SU-DHL-6 (cell line): ENCODE measurements around the gene SYT2.
"Not testable (repeated sequence)": the region's sequence is repeated elsewhere in the genome, so short reads cannot be mapped to it uniquely, and the experiment has no call there.

Experiments used
- H2AFZ ChIP-seq: fragments of 200-600 bp; sonication (generic); 2 replicates; pipeline ENCODE4 v1.6.1; 2014; ENCODE audit warnings: low read depth, mild to moderate bottlenecking, moderate library complexity, mixed read lengths, antibody characterized with exemption, low read length; ENCODE audit not compliant: severe bottlenecking
- H3F3A ChIP-seq: fragments of 200-600 bp; shearing (Covaris generic); 2 replicates; pipeline ENCODE4 v1.6.0; 2016; ENCODE audit warnings: antibody characterized with exemption, mild to moderate bottlenecking; ENCODE audit not compliant: insufficient read depth
- H3K27ac ChIP-seq: fragments of 200-600 bp; sonication (generic); 2 replicates; pipeline ENCODE4 v1.5.1; 2016; ENCODE audit warnings: low read depth, mild to moderate bottlenecking, low read length, moderate library complexity, mixed read lengths
- H3K27me3 ChIP-seq: fragments of 200-600 bp; sonication (generic), shearing (Covaris generic); 2 replicates; pipeline ENCODE4 v1.6.0; 2014; ENCODE audit warnings: mild to moderate bottlenecking, low read length
- H3K36me3 ChIP-seq: fragments of 200-600 bp; sonication (generic); 2 replicates; pipeline ENCODE4 v1.6.1; 2014; ENCODE audit warnings: mild to moderate bottlenecking, low read length, mixed read lengths
- H3K4me2 ChIP-seq: fragments of 300-600, 200-600 bp; shearing (Covaris generic), sonication (generic); 2 replicates; pipeline ENCODE4 v1.6.0; 2014; ENCODE audit warnings: low read length, low read depth, mild to moderate bottlenecking; ENCODE audit not compliant: poor library complexity, severe bottlenecking
- H3K4me3 ChIP-seq: fragments of 200-600 bp; sonication (generic); 2 replicates; pipeline ENCODE4 v1.5.1; 2014; ENCODE audit warnings: antibody characterized with exemption, low read length, mild to moderate bottlenecking, mixed read lengths; ENCODE audit not compliant: insufficient read depth, poor library complexity, severe bottlenecking
- H3K79me2 ChIP-seq: fragments of 200-600 bp; sonication (generic); 2 replicates; pipeline ENCODE4 v1.6.1; 2014; ENCODE audit warnings: mild to moderate bottlenecking, low read length, moderate library complexity; ENCODE audit not compliant: insufficient read depth
- H3K9ac ChIP-seq: fragments of 200-600 bp; sonication (generic); 2 replicates; pipeline ENCODE4 v1.7.0; 2014; ENCODE audit warnings: mild to moderate bottlenecking, low read length
- H3K9me2 ChIP-seq: fragments of 200-600 bp; sonication (generic); replicated peaks from 2 replicates; pipeline ENCODE4 v1.6.1; 2014; ENCODE audit warnings: low read length; ENCODE audit not compliant: insufficient read depth
- H3K9me3 ChIP-seq: fragments of 200-600 bp; sonication (generic); 2 replicates; pipeline ENCODE4 v1.6.1; 2014; ENCODE audit warnings: low read length, mixed read lengths; ENCODE audit not compliant: insufficient read depth
- H4K20me1 ChIP-seq: fragments of 200-600 bp; sonication (generic); 2 replicates; pipeline ENCODE4 v1.6.1; 2014; ENCODE audit warnings: low read depth, mild to moderate bottlenecking, antibody characterized with exemption, low read length, moderate library complexity, mixed read lengths

Gene SYT2

DNA sequence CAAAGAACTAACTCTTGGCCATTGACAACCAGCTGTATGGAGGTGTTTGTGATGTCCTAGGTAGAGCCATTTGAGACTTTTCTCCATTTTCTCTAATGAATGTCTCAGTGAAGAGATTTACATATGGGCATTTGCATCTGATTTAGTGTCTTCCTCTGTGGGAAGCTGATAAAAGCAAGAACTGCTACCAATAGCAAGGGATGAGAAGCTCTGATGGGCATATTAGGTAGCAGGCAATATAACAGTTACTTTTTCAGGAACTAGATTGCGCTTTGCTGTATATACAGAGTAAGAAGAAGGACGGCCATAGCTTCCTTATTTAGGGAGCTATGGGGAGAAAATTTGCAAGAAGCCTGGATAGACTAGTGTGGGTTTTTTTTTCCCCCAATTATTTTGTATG is 169.4 kb downstream of the SYT2 start:
- not testable (repeated sequence) for H3K9me3 ChIP-seq, H3K9me2 ChIP-seq, H3K36me3 ChIP-seq, H3K79me2 ChIP-seq, H3K27me3 ChIP-seq, H3F3A ChIP-seq, H3K9ac ChIP-seq, H3K27ac ChIP-seq, H4K20me1 ChIP-seq, H3K4me3 ChIP-seq, H2AFZ ChIP-seq, H3K4me2 ChIP-seq
